NT2/D1 (cell line): ENCODE measurements around the gene MAVS.
"Not testable (repeated sequence)": the region's sequence is repeated elsewhere in the genome, so short reads cannot be mapped to it uniquely, and the experiment has no call there.

Experiments used
- SUZ12 ChIP-seq: IDR thresholded peaks from 2 replicates; pipeline ENCODE4 v1.6.1; 2011; ENCODE audit not compliant: insufficient read length, insufficient read depth; ENCODE audit errors: extremely low read depth
- YY1 ChIP-seq: IDR thresholded peaks from 2 replicates; pipeline ENCODE4 v1.6.1; 2011; ENCODE audit not compliant: insufficient read length, insufficient read depth
- ZNF274 ChIP-seq: IDR thresholded peaks from 2 replicates; pipeline ENCODE4 v1.6.1; 2011; ENCODE audit warnings: mild to moderate bottlenecking, low read depth, low read length

- not testable (repeated sequence) for TF ChIP-seq YY1, ZNF274, SUZ12
These were observed 51.5 kb downstream of the MAVS start for GRCh38 chr20:3898181-3898580.
